H1 (cell line): Measurements from ENCODE around the gene HNF4A. TPM values are rescaled to one million over a fixed set of nuclear protein-coding genes. Genes with fewer than 3 reads are reported as not detected.

Experiments
- CHD7 ChIP-seq: fragments of 300-600 bp; sonication (generic); IDR thresholded peaks from 2 replicates; pipeline ENCODE4 v1.7.1; 2012; ENCODE audit warnings: low read length, moderate library complexity, mild to moderate bottlenecking, inconsistent platforms; ENCODE audit not compliant: insufficient replicate concordance
- NANOG ChIP-seq: IDR thresholded peaks from 2 replicates; pipeline ENCODE4 v1.6.1; 2011; ENCODE audit warnings: low read length, low read depth, mild to moderate bottlenecking, inconsistent platforms; ENCODE audit not compliant: insufficient read depth, poor library complexity, severe bottlenecking
- polyA plus RNA-seq, 7 experiments: library from polyadenylated mRNA; depleted of rRNA in 3 of 7; stranded (reverse) in 5 of 7; unstranded in 2 of 7; fragments of >200 nt in 5 of 7; fragments of 200-250 nt in 2 of 7; gene quantifications; 1 replicate in 5 of 7; 2 replicates in 1 of 7; 4 replicates in 1 of 7; pipeline versions ENCODE4 v1.2.1 to v1.2.3, GENCODE V29; 2011 to 2013; ENCODE audit warnings: missing spikeins in 2 of 7, mixed read lengths in 2 of 7
- total RNA-seq: library from RNA; stranded (reverse); fragmentation: NEBNext Ultra II Directional; extraction: Animal tissue kit (Norgen Biotek cat#: 25700); gene quantifications from 2 replicates; pipeline ENCODE4 v1.2.1, GENCODE V29; 2021

Gene HNF4A
- total and polyA plus RNA-seq, 2 of the 8 experiments (the other 6 are each of a cell fraction or from before 2014, with no cell fraction given) = 0.03 TPM; not detected in 1

- TF ChIP-seq CHD7 (no peak), NANOG (no peak)
These were observed 76.2 kb downstream of the HNF4A start (continued) for GRCh38 chr20:44431502-44432234.
